T-helper 1 cell treated with Interleukin-12 subunit alpha and Interleukin-12 subunit beta and Interleukin-4 antibody, amounts not matched to agents 30 ng/mL and 1 ng/mL, for 36 hours (primary cell): ENCODE results near the gene FMO5. TPM values are rescaled to one million over a fixed set of nuclear protein-coding genes. Genes with fewer than 3 reads are reported as not detected.

ENCODE experiments used
- intact Hi-C: fragments of 100-400 bp; cut with micrococcal nuclease; formaldehyde crosslinking; loops from one replicate; pipeline ENCODE4 v1.15.1; 2024
- total RNA-seq: library from RNA; stranded (reverse); gene quantifications from 2 replicates; pipeline ENCODE4 v1.2.3, GENCODE V29; 2022

Gene FMO5, protein sequence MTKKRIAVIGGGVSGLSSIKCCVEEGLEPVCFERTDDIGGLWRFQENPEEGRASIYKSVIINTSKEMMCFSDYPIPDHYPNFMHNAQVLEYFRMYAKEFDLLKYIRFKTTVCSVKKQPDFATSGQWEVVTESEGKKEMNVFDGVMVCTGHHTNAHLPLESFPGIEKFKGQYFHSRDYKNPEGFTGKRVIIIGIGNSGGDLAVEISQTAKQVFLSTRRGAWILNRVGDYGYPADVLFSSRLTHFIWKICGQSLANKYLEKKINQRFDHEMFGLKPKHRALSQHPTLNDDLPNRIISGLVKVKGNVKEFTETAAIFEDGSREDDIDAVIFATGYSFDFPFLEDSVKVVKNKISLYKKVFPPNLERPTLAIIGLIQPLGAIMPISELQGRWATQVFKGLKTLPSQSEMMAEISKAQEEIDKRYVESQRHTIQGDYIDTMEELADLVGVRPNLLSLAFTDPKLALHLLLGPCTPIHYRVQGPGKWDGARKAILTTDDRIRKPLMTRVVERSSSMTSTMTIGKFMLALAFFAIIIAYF
- 0.12 and 0.41 TPM in 2 replicates for total RNA-seq

DNA sequence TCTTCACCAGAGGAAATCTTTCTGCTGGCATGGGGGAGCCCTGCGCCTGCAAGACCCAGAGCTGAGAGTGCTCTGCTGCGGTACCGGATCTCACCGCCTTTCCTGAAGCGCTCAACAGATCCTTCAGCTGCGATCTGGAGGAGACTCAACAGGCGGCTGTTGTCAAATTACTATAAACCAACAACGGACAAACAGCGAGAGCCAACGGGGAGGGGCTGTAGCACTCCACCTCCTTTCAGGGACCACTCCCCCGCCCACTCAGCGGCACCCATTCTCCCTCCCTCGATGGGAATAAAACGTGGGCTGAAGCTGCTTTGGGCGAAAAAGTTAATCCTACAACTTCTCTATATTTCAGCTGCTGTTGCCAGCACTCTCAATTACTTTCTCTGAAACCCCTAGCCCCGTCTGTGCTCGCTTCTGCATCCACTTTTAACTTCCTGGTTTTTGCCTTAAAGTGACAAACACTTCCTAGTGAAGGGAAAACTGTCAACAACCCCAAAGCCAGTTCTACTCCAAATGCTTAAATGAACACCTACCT is at the start of gene FMO5:
FMO5 (minus strand) TSS at position 147 of the 538 bp plus-strand sequence. CDS start 310 bp downstream, outside the sequence.
- intact Hi-C loops, result loop anchor here (1.0 kb wide), 2 partner anchors 17 to 53 kb away; partner anchors contain the start of genes CHD1L and PRKAB2

DNA sequence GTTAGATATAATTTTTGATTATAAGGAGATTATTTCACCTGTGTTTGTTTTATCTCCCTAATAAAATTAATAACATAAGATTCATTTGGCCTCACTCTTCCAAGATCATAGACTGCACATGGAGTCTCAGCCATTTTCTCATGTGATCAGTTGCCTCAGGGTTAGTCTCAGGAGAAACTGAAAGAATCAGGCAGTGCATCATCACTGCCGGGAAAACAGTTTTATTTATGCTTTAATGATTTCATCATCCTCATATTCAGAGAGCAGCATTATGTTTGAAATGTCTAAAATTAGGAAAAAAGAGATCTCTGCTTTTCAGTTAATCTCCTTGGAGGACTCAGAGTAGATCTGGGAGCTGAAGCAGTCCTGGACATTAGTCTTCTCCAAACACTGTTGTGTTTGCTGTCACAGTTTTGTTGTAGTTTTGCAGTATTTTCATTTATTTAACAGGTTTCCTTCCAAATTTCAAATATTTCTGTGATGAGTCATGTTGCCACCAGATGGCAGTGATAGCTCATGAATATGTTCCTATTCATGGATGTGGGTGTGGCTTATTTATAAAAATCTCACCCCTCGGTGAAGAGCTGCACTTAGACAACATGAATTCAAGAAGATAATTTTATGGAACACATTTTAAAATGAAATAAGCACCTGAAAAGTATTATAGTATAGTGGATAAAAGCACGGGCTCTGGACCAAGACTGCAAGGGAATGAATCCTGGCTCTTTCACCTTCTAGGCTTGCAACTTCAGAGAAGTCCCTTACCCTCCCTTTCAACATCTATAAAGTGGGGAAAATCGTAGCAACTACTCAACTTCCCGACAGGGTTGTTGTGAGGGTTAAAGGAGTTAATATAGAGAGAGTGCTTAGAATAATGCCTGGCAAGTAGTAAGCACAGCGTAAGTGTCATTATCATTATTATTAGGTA is 48.5 kb upstream of the FMO5 start:
- intact Hi-C loops, result loop anchor here (1.0 to 5.0 kb wide), 5 partner anchors 117 to 619 kb away; no protein-coding TSS in a partner anchor

DNA sequence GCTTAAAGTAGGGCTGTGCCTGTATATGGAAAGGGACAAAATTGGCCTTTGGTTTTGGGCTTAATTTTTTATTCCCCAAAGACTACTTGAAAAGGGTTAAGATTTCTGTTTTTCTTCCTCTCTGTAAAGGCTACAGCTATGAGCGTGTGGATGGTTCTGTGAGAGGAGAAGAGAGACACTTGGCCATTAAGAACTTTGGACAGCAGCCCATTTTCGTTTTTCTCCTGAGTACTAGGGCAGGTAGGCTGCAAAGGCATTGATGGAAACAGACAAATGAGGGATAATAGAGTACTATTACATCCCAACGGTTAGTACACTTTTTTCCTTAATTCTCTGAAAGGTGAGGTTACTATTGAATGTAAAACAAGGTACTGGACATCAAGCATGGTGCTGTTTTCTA is 46.9 kb upstream of the FMO5 start:
- intact Hi-C loops, result loop anchor here (2.0 to 5.0 kb wide), 2 partner anchors 355 to 369 kb away; no protein-coding TSS in a partner anchor

DNA sequence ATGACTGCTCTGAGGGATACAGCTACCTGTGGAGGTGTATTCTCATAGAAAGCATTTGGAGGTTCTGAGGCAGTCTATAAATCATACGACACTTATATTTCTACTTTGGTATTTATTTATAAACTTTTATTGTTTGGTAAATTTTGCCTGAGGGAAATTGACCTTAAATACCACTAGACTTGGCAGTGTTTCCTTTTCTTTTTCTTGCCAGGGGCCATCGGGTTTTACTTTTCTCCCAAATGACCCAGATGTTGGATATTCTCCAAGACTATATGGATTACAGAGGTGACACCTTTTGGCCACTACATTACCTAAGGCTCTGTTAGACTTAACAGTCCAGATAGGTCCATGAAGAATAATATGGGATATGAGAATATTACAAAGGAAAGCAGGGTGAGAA is 45.6 kb upstream of the FMO5 start:
- intact Hi-C loops, result loop anchor here (5.0 kb wide), 1 partner anchor 357 kb away; no protein-coding TSS in a partner anchor

DNA sequence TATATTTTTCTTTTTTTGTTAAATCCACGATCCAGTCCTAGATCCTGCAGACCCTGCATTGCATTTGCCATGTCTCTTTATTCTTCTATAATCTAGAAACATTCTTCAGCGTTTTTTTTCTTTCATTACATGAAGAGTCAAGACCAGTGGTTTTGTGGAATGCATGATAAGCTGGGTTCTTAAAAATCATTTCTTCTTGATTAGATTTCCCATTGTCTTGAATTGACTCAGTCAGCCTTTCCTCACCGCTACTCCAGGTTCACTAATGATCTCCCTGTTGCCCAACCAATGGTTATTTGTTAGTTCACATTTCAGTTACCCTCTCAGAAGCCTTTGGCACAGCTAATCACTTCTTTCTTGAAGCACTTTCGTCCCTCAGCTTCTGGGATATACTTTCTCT is 42.6 kb upstream of the FMO5 start:
- intact Hi-C loops, result no loop called here

DNA sequence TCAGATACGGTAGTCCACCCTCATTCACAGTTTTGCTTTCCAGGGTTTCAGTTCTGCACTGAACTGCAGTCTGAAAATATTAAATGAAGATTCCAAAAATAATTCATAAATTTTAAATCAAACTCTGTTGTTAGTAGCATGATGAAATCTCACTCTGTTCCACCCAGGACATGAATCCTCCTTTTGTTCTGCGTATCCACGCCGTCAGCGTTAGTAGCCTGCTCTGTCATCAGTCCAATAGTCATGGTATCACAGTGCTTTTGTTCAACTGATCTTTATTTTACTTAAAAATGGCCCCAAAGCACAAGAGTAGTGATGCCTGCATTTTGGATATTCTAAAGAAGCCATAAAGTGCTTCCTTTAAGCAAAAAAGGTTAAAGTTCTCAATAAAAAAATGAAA is 41.2 kb upstream of the FMO5 start:
- intact Hi-C loops, result no loop called here

DNA sequence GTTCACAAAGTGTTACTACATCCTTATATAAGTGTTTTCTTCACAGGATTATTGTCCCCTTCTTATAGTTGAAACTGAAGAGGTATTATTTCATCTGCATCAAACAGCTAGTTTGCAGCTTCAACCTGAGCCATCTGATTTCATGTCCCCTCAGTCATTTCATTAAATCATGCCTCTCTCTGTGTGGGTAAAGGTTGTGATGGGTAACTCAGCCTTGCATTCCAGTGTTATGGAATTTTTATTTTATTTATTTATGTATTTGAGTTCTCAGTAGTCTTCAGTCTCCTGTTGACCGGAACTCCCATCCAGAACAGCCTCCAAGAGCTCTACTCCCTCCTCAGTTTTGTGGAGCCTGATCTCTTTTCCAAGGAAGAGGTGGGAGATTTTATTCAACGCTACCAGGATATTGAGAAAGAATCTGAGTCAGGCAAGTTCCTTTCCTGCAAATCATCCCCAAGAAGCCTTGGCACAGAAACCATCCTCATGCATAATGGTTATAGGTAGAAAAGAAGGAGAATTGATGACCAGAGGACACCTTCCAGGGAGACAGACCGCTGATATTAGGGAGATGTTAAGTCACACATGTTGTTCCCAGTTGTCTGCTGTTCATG is 39.1 kb upstream of the FMO5 start:
- intact Hi-C loops, result no loop called here

DNA sequence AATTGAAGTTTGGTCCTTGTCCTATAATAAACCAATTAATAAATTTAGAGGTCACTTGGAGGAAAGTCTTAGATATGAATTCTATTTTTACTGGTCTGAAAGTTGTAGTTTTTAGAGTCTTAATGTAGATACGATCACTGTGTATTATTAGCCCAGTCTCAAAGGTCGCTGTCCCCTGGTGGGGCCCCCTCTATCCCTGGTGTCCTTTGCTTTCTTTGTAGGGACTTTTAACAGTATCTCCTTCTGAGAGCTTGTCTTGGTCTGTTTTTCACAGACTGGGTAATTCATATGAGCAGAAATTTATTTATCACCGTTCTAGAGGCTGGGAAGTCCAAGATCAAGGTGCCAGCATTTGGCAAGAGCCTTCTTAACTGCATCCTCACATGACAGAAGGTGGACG is 35.8 kb upstream of the FMO5 start:
- intact Hi-C loops, result no loop called here

DNA sequence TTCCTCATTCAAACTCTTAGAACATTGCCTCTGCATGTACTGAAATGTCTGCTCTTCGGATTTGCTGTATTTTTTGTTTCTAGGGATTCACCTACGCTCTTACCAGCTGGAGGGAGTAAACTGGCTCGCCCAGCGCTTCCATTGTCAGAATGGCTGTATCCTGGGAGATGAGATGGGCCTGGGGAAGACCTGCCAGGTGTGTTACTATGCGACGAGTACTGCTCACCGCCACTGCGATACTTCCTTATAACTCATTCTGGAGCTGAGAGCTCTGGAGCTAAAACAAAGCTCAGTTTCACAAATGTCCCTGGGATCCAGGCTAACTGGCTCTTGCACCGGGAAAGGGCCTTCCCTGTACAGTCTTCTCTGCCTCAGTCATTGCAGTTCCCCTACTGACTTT is 27.4 kb upstream of the FMO5 start:
- intact Hi-C loops, result no loop called here

DNA sequence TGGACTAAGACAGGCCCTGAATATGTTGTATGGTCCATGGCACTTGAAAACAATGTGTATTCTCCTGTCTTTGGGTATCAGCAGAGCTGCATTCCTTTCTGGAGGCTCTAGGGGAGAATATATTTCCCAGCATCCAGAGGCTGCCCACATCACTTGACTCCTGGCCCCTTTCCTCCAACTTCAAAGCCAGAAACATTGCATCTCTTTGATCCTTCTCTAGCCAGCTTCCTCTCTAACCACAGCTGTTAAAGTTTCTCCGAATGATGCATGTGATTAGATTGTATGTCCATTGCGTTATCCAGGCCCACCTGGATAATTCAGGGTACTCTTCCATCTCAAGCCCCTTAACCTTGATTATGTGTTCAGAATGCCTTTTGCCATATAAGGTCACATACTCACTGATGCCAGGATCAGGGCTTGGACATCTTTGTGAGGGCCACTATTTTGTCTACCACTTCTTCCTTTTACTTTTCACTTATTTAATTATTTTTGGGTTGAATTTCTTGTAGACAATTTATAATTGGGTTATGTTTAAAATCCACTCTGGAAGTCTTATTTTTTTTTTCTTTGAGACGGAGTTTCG is 22.6 kb upstream of the FMO5 start:
- intact Hi-C loops, result loop anchor here (10.0 kb wide), 1 partner anchor 1087 kb away; no protein-coding TSS in a partner anchor

DNA sequence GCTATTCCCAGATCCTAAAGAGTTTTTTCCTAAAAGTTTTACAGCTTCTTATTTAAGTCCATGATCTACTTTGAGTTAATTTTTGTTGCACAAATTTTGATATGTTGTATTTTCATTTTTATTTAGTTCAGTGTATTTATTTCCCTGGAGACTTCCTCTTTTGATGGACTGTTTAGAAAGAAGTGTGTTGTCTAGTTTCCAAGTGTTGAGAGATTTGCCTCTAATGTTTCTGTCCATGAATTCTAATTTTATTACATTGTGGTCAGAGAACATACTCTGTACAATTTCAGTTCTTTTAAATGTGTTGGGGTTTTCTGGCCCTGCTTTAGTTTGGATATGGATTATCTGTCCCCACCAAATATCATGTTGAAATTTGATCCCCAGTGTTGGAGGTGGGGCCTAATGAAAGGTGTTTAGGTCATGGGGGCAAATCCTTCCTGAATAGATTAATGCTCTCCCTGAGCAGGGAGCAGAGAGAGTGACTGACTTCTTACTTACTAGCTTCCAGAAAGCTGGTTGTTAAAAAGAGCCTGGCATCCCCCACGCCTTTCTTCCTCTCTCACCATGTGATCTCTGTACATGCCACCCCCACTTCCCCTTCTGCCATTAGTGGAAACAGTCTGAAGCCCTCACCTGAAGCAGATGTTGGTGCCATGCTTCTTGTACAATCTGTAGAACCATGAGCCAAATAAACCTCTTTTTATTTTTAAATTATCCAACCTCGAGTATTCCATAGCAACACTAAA is 21.9 kb upstream of the FMO5 start:
- intact Hi-C loops, result loop anchor here (10.0 kb wide), 1 partner anchor 1088 kb away; no protein-coding TSS in a partner anchor

DNA sequence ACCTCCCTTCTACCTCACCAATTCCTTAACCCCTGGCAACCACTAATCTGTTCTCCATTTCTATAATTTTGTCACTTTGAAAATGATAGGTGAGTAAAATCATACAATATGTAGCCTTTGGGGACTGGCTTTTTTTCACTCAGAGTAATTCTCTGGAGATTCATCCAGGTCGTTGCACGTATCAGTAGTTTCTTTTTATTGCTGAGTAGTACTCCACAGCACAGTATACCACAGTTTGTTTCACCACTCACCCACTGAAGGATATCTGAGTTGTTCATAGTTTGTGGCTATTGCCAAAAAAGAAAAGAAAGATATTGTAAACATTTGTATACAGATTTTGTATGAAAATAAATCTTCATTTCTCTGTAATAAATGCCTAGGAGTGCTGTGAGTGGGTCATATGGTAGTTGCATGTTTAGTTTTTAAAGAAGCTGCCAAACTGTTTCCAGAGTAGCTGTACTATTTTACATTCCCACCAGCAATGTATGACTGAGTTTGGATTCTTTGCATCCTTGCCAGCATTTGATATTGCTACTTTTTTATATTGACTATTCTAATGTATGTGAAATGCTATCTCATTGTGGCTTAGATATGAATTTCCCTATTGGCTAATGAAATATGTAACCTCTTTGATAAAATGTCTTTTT is 21.0 kb upstream of the FMO5 start:
- intact Hi-C loops, result loop anchor here (10.0 kb wide), 1 partner anchor 1089 kb away; no protein-coding TSS in a partner anchor

DNA sequence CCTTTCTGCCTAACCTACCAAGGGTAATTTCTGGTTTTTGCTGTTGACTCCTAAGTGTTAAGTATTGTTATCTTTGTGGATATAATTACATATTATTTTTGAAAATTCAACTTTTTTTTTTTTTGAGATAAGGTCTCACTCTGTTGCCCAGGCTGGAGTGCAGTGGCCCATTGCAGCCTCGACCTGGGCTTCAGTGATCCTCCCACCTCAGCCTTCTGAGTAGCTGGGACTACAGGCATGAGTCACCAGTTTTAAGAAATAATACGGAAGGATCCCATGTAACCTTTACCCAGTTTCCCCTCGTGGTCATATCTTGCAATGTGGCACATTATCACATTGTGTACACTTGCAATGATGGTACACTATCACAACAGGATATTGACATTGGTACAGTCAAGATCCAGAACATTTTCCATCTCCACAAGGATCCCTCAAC is 20.5 kb upstream of the FMO5 start:
- intact Hi-C loops, result loop anchor here (10.0 kb wide), 1 partner anchor 1089 kb away; no protein-coding TSS in a partner anchor

DNA sequence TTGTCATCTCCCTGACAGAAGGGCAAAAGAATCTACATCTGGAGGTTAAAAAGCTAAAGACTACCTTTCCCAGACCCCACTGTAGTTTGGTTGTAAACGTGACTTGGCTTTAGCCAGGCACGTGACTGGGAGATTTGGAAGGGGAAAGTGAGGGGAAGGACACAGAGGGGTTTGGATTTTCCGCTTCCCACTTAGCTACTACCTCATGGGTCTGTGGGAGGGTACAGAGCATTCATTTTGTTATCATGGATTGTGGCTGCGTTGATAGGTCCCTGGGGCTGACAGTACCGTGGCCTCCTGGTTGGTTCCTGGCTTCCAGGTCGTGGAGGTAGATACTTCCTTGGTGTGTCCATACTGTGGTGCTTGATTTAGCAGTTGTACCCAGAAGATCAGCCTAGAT is 20.0 kb upstream of the FMO5 start:
- intact Hi-C loops, result loop anchor here (10.0 kb wide), 1 partner anchor 1090 kb away; no protein-coding TSS in a partner anchor

DNA sequence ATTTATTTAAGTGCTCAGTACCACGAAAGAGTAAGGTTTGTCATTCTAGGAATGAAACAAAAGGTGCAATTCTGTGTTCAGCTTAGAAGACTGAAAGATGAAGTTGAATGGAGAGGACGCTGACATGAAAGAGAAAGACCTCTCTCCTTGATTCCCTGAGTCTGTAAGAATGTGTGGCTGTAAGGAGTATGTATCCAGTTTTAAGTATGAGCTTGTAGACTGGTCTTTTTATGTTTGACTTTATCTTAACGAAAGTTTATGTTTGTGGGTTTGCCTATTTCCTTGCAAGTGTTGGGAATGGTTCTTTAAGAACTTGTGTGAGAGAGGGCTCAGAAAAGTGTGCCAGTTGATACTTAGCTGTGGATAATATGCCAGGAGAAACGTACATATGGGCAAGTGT is 18.7 kb upstream of the FMO5 start:
- intact Hi-C loops, result loop anchor here (5.0 to 10.0 kb wide), 2 partner anchors 1018 to 1091 kb away; no protein-coding TSS in a partner anchor

DNA sequence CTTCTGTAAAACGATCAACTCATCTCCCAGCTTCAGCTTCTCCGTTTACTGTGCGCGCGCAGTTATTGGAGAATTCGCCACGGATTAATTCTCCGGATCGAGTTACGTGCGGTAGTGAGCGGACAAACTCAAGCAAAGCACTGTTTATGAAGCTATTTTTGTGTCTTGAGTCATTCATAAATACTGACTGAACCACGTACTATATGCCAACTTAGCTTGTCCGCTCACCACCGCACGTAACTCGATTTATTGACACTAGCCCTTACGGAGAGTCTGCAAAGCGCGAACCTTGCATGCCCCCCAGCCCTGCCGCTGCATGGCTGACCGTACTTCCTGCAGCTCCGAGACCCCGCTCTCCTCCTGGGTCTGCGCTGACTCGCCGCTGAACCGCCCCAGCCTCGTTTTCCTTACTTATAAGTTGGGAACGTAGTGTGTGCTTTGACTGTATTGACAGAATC is 18.1 kb upstream of the FMO5 start:
- intact Hi-C loops, result loop anchor here (5.0 to 10.0 kb wide), 2 partner anchors 1019 to 1092 kb away; no protein-coding TSS in a partner anchor

DNA sequence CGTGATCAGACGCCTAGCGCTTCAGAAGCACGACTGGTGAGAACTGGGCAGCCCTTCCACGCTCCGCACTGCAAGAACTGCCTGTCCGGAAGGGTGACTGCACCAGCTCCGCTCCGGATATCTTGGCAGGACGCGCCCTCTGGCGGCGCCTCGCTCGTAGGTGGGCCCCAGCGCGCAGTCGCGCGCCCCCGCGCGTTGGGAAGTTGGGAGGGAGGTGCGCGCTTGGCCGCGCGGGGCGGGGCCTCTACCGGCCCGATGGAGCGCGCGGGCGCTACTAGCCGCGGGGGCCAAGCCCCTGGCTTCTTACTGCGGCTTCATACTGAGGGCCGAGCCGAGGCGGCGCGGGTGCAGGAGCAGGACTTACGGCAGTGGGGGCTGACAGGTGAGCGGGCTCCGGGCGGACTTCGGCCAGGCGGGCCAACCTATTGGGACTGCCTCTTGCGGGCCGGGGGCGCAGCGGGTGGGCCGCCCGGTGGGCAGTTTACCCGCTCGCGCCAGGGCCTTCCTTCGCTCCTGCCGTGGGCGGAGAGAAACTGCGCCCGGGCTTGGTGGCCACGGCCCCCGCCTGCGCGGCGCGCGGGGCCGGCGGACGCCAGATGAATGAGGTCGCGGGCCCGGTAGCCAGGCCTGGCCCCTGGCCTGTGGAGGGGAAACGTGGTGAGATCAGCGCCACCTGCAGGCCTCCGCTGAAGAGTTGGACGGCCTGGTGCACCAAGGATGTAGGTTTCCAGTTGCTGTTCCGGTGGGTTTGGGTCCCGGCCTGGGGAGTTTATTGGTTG is 17.5 kb upstream of the FMO5 start, which contains the start of gene CHD1L:
CHD1L (plus strand) TSS at position 236 of the 779 bp plus-strand sequence; CDS start at position 256, 20 bp downstream.
- intact Hi-C loops, result loop anchor here (1.0 to 10.0 kb wide), 7 partner anchors 17 to 1092 kb away; partner anchors contain the start of genes FMO5 and PRKAB2
